ENCODE measurements around the gene NTHL1. TPM values are rescaled to one million over a fixed set of nuclear protein-coding genes. Genes with fewer than 3 reads are reported as not detected.

The NTHL1 gene
- total RNA-seq, 4 donors from 2014 or later: 7.1 to 18.1 (median 10.9) TPM

DNA sequence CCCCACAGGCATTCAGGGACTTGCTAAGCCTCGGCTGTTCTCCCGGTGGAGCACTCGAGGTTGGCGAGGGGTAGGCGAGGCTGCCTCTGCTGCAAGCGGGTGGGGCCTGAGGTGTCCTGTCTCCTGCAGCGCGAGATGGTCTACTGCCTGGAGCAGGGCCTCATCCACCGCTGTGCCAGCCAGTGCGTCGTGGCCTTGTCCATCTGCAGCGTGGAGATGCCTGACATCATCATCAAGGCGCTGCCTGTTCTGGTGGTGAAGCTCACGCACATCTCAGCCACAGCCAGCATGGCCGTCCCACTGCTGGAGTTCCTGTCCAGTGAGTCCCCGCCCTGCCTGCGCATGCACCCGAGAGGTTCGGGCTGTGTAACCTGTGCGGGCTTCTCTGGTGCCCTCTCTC, 26.4 kb upstream of the NTHL1 start:
- ATAC-seq (ENCODE audit: low FRiP score) (no peak), DNase-seq (ENCODE audit: low spot score) (no peak)
- TF ChIP-seq, protein P1, sequence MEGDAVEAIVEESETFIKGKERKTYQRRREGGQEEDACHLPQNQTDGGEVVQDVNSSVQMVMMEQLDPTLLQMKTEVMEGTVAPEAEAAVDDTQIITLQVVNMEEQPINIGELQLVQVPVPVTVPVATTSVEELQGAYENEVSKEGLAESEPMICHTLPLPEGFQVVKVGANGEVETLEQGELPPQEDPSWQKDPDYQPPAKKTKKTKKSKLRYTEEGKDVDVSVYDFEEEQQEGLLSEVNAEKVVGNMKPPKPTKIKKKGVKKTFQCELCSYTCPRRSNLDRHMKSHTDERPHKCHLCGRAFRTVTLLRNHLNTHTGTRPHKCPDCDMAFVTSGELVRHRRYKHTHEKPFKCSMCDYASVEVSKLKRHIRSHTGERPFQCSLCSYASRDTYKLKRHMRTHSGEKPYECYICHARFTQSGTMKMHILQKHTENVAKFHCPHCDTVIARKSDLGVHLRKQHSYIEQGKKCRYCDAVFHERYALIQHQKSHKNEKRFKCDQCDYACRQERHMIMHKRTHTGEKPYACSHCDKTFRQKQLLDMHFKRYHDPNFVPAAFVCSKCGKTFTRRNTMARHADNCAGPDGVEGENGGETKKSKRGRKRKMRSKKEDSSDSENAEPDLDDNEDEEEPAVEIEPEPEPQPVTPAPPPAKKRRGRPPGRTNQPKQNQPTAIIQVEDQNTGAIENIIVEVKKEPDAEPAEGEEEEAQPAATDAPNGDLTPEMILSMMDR (IDR thresholded peaks at IDR 0.05): no peak

DNA sequence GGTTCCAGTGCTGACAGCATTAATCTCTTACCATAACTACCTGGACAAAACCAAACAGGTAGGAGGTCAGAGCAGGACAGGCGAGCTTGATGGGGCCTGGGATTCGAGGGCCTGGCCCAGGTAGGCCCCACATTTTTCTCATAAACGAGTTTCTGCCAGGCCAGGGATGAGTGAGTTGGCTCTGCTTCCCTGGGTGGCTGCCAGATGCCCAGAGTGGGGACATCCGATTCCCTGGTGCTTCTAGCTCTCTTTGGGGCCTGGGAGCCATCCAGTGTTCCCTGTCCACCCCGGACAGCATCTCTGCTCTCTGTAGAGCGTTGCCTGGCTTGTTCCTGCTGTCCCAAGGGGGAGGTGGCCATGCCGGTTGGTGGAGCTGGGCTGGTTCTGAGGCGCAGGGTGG, 25.3 kb upstream of the NTHL1 start:
- DNase-seq (ENCODE audit: low spot score) (no peak), ATAC-seq (ENCODE audit: low FRiP score) (no peak)
- TF ChIP-seq, protein P1 (IDR thresholded peaks at IDR 0.05): no peak

DNA sequence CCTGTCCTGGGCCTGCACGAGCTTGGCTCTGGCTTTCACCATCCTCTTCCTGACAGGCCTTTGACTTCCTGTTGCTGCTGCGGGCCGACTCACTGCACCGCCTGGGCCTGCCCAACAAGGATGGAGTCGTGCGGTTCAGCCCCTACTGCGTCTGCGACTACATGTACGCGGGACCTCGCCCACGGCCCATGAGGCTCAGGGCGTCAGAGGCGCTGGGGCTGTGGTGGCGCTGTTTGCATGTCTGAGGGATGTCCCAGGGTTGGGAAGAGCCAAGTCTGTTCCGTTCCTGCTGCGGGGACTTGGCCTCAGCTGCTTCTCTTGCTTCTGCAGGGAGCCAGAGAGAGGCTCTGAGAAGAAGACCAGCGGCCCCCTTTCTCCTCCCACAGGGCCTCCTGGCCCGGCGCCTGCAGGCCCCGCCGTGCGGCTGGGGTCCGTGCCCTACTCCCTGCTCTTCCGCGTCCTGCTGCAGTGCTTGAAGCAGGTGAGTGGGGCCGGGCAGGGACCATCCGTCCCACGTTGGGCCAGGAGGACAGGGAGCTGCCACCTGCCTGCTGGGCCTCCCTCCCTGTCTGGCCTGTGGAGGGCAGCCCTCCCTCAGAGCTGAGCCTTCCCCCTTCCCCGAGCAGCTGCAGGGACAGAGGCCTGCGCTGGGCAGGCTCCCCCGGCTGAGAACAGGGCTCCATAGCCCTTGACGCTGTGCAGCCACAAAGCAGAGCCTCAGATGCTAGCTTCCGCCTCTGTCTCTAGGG, 24.0 kb upstream of the NTHL1 start:
- TF ChIP-seq, protein P1 (IDR thresholded peaks at IDR 0.05): no peak
- no peak for ATAC-seq (ENCODE audit: low FRiP score)

DNA sequence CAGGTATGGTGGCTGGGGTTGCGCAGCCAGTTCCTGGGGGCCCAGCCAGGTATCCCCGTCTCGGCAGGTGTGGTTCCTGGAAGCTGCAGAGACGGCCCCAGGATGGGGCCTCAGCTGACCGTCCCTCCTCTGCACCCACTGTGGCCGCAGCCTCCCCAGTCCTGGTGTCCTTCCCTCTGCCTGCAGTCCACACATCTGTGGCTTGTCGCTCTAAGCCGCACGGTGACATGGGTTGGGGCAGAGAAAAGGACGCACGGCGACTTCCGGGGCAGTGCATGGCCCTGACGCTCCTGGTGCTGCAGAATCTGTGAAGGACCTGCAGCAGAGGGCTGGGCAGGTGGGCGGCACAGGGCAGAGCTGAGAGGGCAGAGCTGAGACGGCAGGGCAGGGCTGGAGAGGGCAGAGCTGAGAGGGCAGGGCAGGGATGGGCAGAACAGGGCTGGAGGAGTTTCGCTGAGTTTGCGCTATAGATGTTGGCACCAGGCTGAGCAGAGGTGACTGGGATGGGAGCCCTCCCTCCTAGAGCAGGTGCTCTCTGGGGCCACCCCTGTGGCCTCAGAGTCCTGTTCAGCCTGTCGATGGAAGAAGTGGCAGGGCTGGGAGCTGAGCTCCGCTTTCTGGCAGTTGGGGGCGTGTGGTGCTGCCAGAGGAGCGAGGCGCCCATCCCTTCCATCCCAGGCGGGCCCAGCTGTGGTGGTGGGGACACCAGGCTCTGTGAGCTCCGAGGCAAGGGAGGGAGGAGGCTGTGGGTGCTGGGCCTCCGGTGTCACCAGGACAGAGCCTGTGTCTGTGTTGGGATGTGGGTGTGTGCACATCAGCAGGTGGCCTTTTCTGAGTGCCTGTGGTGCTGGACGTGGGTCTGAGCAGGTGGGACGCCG, 23.2 kb upstream of the NTHL1 start:
- DNase-seq (ENCODE audit: low spot score) (no peak), ATAC-seq (ENCODE audit: low FRiP score) (peak; percentile 30)
- TF ChIP-seq, protein P1 (IDR thresholded peaks at IDR 0.05): no peak

More for the DNA sequence above, 24.0 kb upstream of the NTHL1 start:
- DNase-seq (ENCODE audit: low spot score): no peak

DNA sequence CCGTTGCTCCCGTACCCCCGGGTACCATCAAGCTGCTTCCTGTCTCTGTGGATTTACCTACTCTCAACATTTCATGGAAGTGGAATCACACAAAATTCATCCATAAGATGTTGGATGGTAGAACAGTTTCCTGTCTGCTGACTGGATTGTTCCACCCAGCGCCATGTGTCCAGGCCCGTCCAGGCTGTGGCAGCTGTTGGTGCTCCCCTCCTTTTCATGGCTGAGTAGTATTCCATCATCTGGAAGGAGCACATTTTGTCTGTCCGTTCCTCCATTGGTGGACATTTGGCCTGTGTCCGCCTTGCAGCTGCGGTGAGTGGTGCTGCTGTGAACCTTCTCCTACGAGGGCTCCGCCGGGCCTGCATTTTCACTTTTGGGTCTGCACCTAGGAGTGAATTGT, 18.5 kb upstream of the NTHL1 start:
- DNase-seq (ENCODE audit: low spot score): no peak
- ATAC-seq (ENCODE audit: low FRiP score): no peak
- TF ChIP-seq, protein P1 (IDR thresholded peaks at IDR 0.05): no peak

DNA sequence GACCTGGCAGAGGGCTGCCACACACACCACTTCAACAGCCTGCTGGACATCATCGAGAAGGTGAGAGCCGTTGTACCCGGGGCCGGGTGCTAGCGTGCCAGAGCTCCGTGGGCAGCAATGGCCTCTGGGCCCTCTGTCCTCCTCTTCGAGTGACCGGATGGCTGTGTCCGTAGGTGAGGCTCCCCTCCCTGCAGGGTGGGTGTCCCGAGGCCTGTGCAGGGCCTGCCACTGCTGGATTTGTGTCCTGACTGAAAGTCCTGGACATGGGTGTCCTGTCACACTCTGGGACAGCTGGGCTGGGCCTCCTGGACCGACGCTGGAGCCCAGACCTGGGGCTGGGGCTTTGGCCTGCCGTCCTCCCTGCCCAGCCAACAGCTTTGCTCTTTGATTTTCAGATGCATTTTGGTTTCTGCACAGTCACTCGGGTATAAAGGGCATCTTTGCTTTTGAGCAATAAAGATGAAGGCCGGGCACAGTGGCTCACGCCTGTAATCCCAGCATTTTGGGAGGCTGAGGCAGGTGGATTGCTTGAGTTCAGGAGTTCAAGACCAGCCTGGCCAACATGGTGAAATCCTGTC, 16.8 kb upstream of the NTHL1 start:
- TF ChIP-seq, protein P1 (IDR thresholded peaks at IDR 0.05): no peak
- ATAC-seq (ENCODE audit: low FRiP score): no peak
- no peak for DNase-seq (ENCODE audit: low spot score)

Data from omental fat pad (tissue), 4 donors.